Bronchial epithelial cell (primary cell): ENCODE data around the gene IL3. TPM values are rescaled to one million over a fixed set of nuclear protein-coding genes. Genes with fewer than 3 reads are reported as not detected.

ENCODE experiments used
- DNase-seq: peaks from one replicate; pipeline ENCODE4 v3.0.0-alpha.2; 2010; ENCODE audit warnings: low read depth
- FAIRE-seq: peaks from 2 replicates; lab custom pipeline; 2011; peaks lifted over from hg19 to GRCh38; lab: Jason Lieb, UNC
- H3K27me3 ChIP-seq: 2 replicates; pipeline ENCODE4 v1.5.1; 2011; ENCODE audit warnings: low read length; ENCODE audit not compliant: control insufficient read depth, insufficient read depth
- H3K36me3 ChIP-seq: 2 replicates; pipeline ENCODE4 v1.5.1; 2011; ENCODE audit warnings: low read length; ENCODE audit not compliant: control insufficient read depth, insufficient read depth
- H3K4me3 ChIP-seq: 2 replicates; pipeline ENCODE4 v1.5.1; 2011; ENCODE audit warnings: mild to moderate bottlenecking, low read depth, low read length, control low read depth
- total RNA-seq: library from RNA; depleted of rRNA; stranded (reverse); fragments of >200 nt; gene quantifications from 2 replicates; pipeline ENCODE4 v1.2.1, GENCODE V29; 2014
- TF ChIP-seq, protein P1 (sequence below): IDR thresholded peaks from 2 replicates; pipeline ENCODE4 v1.5.1; 2011; ENCODE audit warnings: mild to moderate bottlenecking, moderate library complexity, low read length, control low read depth, inconsistent platforms; ENCODE audit not compliant: insufficient read depth, severe bottlenecking

Gene IL3
- total RNA-seq, 1 donor from 2014 or later: not detected

DNA sequence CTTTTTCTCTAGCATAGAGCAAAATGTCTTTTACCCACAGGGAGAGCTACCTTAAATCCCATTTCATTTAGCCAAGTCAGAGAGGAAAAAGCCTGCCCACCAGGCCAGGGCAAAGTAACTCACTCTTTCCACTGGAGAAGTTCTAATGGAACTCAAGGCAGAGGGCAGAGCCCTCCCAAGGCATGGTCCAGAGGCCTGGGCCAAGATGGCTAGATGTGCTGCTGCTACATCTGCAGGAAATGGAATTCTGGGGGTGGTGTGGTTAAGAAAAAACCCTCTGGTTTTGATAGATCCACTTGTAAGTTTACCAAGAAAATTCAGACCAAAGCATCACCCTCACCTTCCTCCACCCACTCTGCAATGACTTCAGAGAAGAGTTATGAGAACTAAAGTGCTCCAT, 50.5 kb downstream of the IL3 start:
- TF ChIP-seq, protein P1, sequence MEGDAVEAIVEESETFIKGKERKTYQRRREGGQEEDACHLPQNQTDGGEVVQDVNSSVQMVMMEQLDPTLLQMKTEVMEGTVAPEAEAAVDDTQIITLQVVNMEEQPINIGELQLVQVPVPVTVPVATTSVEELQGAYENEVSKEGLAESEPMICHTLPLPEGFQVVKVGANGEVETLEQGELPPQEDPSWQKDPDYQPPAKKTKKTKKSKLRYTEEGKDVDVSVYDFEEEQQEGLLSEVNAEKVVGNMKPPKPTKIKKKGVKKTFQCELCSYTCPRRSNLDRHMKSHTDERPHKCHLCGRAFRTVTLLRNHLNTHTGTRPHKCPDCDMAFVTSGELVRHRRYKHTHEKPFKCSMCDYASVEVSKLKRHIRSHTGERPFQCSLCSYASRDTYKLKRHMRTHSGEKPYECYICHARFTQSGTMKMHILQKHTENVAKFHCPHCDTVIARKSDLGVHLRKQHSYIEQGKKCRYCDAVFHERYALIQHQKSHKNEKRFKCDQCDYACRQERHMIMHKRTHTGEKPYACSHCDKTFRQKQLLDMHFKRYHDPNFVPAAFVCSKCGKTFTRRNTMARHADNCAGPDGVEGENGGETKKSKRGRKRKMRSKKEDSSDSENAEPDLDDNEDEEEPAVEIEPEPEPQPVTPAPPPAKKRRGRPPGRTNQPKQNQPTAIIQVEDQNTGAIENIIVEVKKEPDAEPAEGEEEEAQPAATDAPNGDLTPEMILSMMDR: no peak
- DNase-seq (no peak), FAIRE-seq (no peak)
- Histone ChIP-seq H3K36me3 (no peaks in the 10 kb centered on the region), H3K27me3 (no peaks in the 10 kb centered on the region), H3K4me3 (no peak overlapping the region)

DNA sequence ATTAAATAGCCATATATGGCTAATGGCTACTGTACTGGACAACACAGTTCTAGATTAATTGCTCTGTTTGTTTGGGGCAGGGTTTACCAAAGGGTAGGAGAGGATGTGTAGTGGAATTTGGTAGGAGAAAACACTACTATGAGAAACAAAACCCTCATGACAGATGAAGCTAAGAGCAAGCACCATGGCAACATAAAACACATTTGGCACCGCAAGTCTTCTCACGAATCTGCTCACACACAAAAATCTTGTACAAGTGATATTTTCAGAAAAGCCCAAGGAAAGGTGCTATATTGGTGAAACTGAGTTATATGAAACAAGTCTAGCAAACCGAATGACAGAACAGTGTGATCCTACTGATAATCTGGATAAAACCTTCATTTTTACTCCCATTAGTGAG, 51.7 kb downstream of the IL3 start:
- Histone ChIP-seq H3K27me3 (no peaks in the 10 kb centered on the region), H3K36me3 (no peaks in the 10 kb centered on the region), H3K4me3 (no peak overlapping the region)
- FAIRE-seq (no peak), DNase-seq (no peak)
- TF ChIP-seq, protein P1: no peak

Other genes with a start within 250 kb of the IL3 start
- not detected in 2 replicates for gene MEIKIN, start 115.0 kb upstream of the IL3 start, total RNA-seq
- 0.13 and 0.26 TPM in 2 replicates for gene ACSL6, start 49.0 kb upstream of the IL3 start, total RNA-seq
- not detected in 2 replicates for gene CSF2, start 13.1 kb downstream of the IL3 start, total RNA-seq
- 174 and 190 TPM in 2 replicates for gene P4HA2, start 167.2 kb downstream of the IL3 start, total RNA-seq
- 12.9 and 18.8 TPM in 2 replicates for gene PDLIM4, start 197.0 kb downstream of the IL3 start, total RNA-seq
- gene SLC22A4, start 233.7 kb downstream of the IL3 start, total RNA-seq: 0.13 and 0.26 TPM in 2 replicates